ENCODE data around the gene ENDOD1.

Gene ENDOD1

DNA sequence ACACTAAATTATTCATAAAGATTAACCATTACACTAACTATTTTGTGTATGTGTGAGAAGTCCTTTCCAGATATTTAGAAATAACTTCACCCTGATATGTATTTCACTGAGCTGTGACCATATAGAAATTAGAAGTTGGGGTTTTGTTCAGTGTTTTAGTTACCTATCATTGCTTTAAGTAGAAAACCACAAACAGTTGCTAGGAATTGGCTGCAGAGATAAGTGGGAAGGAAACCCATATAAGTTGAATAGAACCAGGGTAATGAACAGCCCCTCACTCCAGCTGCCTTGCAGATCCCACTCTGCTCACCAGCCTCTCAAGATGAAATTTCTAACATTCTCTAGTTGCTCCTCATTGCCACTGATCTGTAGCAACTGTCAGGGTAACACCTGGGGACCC, 12.7 kb upstream of the ENDOD1 start:
- DNase-seq (no peak), ATAC-seq (no peak)

GRCh38 chr11:95078526-95078925, 11.1 kb upstream of the ENDOD1 start:
- DNase-seq (no peak), ATAC-seq (no peak)

- ATAC-seq: no peak
- DNase-seq: no peak
These were observed 8.6 kb upstream of the ENDOD1 start for GRCh38 chr11:95081010-95081409.

GRCh38 chr11:95081412-95081811, 8.2 kb upstream of the ENDOD1 start:
- no peak for ATAC-seq

GRCh38 chr11:95082576-95083001, 7.1 kb upstream of the ENDOD1 start:
- DNase-seq (no peak), ATAC-seq (no peak)

More at GRCh38 chr11:95081412-95081811, 8.2 kb upstream of the ENDOD1 start:
- DNase-seq: no peak

DNA sequence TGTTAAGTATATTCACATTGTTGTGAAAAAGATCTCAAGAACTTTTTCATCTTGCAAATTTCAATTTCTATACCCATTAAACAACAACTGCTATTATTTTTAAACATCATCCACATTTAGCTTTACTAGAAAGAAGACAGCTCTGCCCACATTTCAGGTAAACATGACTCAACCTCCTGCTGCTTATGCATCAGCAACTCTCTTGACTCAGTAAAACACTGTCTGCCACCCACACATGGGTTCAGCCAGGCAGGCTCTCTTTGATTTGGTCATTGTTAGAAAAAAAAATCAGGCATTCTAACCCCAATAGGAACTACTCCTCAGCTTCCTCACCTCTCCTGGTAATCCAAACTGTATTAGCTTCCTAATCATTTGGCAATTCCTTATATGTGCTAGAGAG, 5.1 kb upstream of the ENDOD1 start:
- ATAC-seq (peak; percentile 75), DNase-seq (peak; percentile 54)

DNA sequence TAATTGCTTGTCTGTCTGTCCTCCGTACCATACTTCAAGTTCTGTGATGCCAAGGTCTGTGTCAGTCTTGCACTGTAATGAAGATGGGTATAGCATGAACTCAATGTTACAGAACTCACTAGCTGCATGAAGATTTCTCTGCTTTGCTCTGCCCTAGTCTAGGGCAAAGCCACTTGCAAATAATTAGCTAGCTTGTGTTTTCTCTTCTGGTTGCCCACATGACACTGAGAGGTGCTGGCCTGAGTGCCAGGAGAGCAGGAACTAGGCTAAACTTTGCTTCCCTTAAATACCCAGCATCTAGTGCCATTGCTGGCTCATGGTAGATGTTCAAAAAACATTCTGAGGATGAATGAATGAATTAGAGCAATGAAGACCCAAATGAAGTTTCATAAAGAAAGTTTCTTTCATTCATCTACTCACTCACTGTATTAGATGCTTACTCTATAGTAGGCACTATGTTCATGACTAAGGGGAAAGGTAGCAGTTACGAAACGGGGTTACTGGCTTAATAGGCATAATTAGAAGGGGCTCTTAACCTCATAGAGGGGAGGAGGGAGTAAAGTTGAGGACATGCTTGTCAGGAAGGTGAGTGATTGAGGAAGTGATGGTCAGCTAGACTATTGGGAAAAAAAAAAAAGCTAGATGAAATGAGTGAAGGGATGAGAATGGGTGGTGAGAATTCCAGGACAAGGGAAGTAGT, 4.4 kb upstream of the ENDOD1 start:
- ATAC-seq: no peak

DNA sequence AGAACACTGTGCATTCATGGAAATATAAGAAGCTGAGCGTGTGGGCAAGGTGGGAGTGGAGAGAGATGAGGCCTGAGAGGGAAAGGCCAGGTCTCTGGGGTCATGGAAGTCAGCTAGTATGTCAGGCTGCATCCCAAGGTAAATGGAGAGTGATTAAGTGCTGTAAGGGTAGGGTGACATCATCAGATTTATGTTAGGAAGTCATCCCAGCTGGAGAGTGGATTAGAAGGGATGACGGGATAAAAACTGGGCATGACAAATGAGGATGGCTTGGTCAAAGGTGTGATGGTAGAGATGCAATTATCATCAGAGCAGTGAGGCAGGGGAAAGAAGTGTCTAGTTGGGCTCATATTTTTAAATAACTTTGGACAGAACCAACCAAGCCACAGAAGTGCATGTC, 3.5 kb upstream of the ENDOD1 start:
- ATAC-seq (no peak), DNase-seq (no peak)

More for the DNA sequence above, 4.4 kb upstream of the ENDOD1 start:
- no peak for DNase-seq

DNA sequence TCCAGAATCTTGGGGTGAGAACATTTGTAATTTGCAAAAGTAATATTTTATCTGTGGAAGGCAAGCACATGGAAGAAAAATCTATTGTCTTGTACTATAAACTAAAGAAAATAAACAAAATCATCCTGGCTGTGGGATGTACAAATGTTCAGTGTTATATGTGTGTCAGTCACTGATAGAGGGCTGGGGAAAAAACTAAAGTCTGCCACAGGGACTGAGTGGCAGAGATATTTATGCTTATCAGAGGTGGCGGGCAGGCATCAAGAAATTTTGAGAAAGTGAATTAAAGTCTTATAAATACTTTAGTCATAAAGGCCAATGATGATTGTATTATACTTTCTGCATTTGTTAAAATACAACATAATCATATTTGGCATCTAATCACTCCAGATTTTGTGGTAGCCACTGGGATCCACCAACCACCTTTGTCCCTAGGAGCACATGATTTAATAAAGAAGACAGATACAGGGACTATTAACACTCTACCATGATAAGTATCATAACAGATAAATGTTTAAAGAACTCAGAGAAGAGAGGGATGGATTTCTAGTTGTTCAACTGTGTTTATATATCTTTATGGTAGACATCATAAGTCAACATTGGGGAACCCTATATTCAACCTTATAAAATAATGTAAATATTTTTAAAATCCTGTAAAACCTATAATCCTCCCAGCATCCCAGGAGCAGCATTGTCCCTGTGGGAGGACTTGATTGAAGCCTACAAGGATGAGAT, 2.6 kb upstream of the ENDOD1 start:
- DNase-seq (no peak), ATAC-seq (no peak)

DNA sequence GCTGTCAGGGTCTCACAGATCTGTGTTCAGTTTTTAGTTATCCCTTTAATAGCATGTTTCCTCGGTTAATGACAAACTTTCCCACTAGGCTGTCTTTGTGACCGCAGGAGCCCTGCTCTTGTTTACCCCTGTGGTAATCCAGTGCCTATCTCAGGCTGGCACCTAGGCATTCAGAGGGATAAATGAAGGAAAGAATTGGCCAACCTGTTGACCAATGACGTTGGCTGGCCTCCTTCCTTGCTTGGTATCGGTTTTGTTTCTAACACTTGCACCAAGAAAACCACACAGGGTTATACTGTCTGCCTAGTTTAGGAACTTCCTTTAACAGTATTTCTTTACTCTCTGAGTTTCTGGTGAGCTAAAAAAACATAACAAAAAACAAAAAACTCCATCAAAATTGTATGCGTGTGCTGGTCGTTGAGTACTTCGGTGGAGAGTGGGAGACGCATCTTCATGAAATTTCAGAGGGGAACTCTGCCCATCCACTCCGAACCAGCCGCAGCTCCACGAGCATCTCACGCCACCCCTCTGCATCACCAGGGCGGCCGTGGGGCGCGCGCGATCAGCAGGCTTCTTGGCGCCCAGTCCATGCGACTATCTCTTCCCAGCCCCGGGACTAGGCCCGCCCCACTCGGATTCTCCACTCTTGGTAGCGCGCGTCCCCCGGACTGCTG, 563 bp upstream of the ENDOD1 start:
- peak; percentile 38 for ATAC-seq

GRCh38 chr11:95091663-95092180, 2.1 kb downstream of the ENDOD1 start:
- DNase-seq: no peak
- no peak for ATAC-seq

More for the DNA sequence above, 563 bp upstream of the ENDOD1 start:
- peak; percentile 26 for DNase-seq

- DNase-seq (peak; percentile 49), ATAC-seq (peak; percentile 19)
These were observed 3.1 kb downstream of the ENDOD1 start for GRCh38 chr11:95092549-95093324.

DNA sequence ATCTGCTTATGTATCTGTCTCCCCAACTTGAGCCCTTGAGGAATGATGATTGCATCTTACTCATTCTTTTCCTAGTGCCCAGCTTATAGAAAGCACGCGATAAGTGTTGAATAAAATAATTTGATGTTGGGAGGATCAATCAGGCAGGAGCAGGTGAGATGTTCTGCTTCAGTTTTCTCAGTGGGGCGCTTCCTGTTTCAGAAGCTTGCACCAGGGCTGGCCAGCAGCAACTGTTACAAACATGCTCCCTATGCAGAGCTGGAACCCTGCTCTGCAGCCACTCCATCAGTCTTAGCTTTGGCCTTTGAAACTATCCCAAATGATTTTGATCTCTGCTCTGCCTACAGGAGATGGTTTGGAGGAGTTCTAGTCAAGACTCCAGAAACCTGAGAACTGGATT, 3.9 kb downstream of the ENDOD1 start:
- ATAC-seq (no peak), DNase-seq (no peak)

- peak; percentile 80 for ATAC-seq
- DNase-seq: no peak
These were observed 6.4 kb downstream of the ENDOD1 start for GRCh38 chr11:95095858-95096587.

DNA sequence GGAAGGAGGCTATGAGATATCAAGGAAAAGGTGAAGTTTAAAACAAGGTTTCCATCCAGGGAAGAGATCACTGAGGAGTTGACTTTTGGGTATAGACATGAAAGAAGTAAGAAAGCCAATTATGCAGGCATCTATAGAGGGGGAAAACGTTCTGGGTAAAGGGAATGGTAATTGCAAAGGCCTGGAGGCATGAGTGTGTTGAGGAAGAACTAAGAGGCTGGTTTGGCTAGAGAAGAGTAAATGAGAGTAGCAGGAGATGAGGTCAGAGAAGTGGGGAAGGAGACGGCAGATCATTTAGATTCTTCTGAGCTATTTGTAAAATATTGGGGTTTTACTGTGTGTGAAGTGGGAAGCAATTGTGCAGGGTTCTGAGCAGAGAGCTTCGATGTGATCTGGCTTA, 7.6 kb downstream of the ENDOD1 start:
- ATAC-seq (no peak), DNase-seq (no peak)

DNA sequence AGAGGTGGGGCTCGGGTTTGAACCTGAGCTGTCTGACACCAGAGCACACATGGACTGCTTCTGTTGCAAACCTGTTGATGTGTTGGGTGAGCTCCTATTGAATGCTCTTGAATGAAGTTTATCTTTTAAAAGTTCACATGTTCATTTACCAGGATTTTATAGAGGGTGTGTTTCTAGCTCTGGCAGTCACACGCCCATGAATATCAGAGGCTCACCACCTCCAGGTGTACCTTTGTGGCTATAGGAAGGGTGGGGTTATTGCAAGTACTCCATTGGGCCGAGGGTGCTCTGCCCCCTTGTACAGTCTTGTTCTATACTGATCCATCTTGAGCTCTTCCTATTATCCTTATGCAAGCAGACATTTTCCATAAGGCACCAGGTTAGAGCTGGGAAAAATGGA, 9.2 kb downstream of the ENDOD1 start:
- ATAC-seq: no peak
- no peak for DNase-seq

- DNase-seq: no peak
- no peak for ATAC-seq
These were observed 10.6 kb downstream of the ENDOD1 start for GRCh38 chr11:95100191-95100648.

GRCh38 chr11:95100856-95101507, 11.3 kb downstream of the ENDOD1 start:
- no peak for ATAC-seq
- DNase-seq: no peak

DNA sequence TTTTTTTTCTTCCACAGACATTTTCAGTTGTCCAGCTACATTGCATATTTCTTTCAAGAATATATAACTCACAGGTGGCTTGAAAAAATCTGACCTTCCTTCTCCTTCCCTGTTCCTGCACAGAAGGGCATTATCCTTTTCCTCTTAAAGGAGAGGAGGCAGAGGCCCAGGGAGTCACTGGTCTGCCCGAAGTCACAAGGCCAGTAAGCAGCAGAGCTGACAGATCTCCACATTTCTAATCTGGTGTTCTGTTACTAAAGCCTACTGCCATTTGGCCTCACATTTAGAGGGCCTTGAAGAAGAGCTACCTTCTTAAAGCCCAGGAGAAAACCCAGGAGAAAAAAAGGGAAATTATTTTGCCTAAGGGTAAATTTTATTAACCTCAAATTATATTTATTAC, 12.3 kb downstream of the ENDOD1 start:
- no peak for DNase-seq
- ATAC-seq: no peak

DNA sequence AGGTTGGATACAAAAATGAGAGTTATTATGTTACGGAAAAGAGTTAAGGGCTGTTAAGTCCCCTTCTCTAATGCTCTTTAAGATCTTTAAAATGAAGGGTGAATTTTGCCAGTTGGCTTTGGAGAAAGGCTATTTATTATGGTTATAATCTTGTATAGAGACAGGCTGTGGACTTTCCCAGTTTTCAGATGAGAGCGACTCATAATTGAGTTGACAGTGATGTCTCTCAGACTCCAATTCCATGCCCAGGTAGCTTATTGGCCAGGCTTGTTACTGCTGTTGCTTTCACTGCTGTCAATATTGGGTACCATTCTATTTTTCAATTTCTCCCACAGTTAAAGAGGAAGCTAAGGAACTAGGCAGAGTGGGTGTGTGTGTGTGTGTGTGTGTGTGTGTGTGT, 13.1 kb downstream of the ENDOD1 start:
- no peak for ATAC-seq
- no peak for DNase-seq

GRCh38 chr11:95103701-95104100, 14.1 kb downstream of the ENDOD1 start:
- ATAC-seq: no peak
- DNase-seq: no peak
